Activated CD8-positive, alpha-beta memory T cell treated with anti-CD3 and anti-CD28 coated beads for 24 hours (primary cell): Measurements from ENCODE around the gene FHAD1.
A peak's percentile ranks its signal among the peaks of the same experiment; 100 is the strongest.

ENCODE experiments used
- DNase-seq: peaks from one replicate; pipeline ENCODE4 v3.0.0-alpha.2; 2020

FHAD1 gene

DNA sequence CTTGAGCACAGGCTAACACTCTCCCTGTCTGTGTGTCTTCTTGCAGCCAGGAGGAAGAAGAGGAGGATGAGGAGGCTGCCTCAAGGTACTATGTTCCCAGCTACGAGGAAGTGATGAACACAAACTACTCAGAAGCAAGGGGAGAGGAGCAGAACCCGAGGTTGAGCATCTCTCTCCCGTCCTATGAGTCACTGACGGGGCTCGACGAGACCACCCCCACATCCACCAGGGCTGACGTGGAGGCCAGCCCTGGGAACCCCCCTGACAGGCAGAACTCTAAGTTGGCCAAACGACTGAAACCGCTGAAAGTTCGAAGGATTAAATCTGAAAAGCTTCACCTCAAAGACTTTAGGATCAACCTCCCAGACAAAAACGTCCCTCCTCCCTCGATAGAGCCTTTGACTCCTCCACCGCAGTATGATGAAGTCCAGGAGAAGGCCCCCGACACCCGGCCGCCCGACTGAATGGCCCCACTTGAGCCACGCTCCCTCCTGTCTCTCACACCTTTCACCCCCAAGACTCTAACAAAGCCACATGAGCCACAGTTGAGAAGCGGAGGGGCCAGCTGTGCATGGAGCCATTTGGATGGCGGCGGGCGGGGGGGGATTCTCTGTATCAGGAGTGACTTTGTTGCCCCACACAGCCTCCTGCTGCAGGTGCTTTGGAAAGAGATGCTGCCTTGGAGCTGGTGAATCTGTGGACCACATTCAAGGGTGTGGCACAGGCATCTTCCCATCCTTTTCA lies 27.6 kb upstream of the FHAD1 start:
- DNase-seq, result no peak

DNA sequence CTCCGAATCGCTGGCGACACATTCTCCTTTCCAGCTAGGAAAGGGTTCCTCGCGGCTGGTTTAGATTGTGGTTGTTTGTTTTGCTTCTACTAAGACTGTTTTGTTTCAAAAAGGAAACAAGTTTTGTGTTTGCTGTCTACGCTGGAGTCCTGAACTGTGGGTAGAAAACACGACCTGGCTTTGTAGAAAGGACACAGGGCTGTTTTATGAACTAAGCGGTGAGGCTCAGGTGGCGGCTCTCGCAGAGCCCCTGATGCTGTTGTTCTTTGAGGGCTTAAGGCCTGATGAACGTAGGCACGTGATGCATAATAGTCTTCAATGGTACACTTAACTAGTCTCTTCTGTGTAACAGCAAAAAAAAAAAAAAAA lies 27.0 kb upstream of the FHAD1 start:
- DNase-seq, result no peak

DNA sequence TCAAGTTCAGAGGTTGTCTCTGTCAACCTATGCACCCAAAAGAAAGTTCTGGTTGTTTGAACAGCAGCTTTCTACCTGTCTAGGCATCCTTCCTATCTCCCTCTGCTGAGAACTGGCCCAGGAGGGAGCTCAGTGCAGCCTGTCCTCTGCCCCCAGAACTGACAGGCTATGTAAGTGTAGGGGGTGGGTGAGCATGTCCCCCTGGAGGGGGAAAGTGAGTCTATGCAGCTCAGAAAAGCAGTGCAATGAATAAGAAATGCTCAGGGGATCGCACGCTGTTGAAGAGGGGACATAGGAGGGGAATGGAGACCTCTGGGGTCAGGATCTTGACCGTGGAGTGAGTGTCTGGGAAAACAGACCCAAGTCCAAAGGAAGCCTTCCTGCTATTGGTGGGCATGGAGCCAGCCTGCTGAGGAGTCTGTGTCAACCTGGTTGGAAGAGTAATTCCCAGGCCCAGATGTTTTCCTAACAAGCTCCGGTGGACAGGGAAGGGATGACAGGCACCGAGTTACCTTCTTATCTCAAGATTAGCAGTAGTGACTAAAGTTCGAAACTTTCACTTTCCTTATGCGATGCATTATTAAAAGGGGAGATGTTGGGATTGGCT lies 26.1 kb upstream of the FHAD1 start:
- no peak for DNase-seq

DNA sequence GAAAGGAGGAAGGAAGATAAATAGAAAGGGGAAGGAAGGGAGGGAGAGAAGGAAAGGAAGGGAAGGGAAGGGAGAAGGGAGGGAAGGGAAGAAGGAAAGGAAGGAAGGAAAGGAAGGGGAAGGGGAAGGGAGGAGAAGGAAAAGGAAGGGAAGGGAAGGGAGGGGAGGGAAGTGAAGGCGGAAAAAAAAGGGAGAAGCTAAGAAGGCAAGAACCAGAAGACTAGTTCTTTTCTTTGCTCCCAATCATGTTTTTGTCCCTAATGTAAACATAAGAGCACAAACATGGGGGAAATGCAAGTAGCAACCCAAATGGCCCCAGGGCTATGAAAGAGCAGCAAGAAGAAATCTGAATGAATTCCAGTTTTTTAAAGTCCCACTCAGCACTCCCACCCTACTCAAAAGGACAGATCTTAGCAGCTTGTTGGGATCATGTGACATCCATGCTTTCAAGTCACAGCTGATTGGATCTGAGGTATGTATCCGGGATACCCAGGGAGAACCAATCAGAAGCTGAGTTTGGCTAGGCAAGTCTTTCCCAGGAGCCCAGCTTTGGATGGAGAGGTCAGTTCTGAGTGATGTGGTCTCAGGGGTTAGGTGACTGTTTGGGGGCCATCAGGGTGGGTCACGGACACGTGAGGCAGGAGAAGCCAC lies 24.2 kb upstream of the FHAD1 start:
- DNase-seq, result no peak

DNA sequence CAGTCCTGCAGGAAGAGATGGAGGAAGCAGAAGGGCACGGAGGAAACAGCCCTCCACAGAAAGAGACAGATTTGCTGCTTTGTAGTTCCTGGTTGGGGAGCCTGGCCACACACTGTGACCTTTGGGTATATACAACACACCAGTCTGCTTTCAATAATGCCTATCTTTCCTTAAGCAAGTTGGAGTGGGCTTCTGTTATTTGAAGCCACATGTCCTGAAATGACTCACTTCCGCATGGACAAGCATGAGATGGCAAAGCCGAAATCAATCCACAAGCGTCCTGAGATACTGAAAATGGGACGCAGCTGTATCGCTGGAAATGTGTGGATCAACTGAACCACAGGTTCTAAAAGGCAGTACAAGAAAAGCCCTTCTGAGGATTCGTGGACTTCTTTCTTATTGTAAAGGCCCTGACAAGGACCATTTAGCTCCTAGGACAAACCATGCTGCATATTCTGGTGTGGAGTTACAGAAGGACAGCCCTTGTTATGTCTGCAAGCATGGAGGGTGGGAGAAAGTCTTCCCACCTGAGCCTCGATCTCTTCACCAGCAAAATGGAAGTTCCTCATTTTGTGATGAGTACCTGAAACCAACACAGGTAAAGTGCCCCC lies 22.7 kb upstream of the FHAD1 start:
- DNase-seq, result no peak

DNA sequence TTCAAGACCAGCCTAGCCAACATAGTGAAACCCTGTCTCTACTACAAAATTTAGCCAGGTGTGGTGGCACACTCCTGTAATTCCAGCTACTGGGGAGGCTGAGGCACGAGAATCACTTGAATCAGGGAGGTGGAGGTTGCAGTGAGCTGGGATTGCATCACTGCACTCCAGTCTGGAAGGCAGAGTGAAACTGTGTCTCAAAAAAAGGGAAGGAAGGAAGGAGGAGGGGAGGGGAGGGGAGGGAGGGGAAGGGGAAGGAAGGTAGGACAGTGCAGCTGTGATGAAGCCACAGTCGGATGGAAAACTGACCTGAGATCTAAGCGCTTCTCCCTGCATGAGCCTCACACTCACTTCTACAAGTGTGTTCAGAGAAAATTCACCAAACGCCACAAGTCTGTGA lies 22.0 kb upstream of the FHAD1 start:
- no peak for DNase-seq

DNA sequence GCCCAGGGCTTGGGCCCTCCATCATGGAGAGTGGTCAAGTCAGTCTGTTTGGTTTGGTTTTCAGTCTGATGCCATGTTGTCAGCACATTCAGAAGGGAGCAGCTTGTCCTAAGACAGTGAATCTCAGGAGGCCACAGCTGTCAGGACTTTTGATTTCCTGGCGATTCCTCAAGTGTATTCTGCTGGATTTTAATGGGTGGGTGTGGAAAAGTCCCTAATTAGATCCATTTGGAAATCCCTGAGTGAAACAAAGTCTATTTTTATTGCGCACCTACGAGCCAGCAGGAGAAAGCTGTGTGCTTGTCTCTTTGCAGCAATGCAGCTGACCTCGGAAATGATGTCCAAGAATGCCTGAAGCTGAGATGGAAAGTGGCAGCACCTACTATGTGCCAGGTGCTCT lies 21.6 kb upstream of the FHAD1 start:
- DNase-seq, result no peak

DNA sequence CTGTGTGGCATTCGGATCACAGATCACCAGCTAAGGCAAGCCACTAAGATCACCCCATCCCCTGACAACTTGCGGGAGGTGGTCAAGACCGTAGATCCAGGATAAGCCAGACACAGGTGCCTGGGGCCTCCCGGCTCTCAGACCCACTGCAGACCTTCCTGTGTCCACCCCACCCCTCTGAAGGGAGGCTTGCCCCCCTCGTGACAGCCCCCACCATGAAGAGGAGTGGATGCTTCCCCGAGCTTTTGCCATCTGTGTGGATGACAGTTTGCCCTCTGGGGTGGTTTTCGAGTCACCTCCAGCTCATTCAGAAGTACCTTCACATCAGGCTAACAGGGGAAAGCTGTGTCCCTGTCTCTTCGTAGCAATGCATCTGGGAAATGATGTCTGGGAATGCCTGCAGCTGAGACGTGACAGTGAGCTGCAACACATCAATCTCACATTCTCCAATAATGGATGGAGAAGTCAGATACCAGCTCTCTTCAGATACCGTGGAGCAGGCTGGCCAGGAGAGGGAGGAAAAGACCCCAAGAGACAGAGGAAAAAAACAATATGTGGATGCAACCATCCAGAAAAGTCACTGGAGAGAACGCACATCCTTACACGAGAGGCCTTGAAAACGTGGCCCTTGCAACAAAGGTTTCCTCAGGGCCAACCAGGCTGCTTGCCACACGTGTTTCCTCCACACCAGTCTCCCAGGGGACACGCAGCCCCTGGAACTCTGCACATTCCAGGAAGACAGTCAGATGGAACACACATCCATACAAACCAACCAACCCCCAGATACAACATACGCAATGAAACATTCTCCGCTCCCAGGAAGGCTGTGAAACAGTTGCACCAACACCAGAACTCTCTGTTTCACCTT lies 20.4 kb upstream of the FHAD1 start:
- no peak for DNase-seq

DNA sequence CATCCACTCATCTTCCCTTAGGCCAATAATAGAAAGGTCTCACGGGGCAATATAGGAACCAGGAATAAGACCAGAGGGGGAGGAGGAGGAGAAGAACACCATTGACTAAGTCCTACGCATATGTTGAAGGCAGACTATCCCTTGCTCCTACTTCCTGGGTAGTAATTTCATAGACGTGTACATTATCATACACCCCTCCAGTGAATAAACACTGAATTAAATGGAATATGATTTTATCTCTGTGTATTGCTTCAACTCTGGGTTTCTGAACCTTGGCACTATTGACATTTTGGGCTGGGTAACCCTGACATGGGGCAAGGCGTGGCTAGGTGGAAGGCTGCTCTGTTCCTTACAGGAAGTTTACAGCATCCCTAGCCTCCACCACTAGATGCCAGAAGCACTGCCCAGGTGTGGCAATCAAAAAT lies 17.3 kb upstream of the FHAD1 start:
- DNase-seq, result no peak

DNA sequence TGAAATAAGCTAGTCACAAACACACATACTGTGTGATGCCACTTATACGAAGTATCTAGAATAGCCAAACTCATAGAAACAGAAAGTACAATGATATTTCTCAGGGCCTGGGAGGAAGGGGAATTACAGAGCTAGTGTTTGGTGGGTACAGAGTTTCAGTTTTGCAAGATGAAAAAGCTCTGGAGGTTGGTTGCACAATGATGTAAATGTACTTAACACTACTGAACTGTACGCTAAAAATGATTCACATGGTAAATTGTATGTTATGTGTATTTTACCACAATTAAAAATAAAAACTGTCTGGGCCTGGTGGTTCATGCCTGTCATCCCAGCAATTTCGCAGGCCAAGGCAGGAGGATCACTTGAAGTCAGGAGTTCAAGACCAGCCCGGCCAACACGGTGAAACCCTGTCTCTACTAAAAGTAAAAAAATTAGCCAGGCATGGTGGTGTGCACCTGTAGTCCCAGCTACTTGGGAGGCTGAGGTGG lies 15.3 kb upstream of the FHAD1 start:
- peak; percentile 57 for DNase-seq

DNA sequence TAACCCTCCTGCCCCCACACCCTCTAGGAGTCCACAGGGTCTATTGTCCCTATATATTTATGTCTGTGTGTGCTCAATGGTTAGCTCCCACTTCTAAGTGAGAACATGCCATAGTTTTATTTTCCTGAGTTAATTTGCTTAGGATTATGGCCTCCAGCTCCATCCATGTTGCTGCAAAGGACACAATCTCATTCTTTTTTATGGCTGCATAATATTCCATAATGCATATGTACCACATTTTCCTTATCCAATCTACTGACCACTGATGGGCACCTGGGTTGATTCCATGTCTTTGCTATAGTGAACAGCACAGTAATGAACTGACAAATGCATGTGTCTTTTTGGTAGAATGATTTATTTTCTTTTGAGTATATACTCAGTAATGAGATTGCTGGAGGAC lies 13.3 kb upstream of the FHAD1 start:
- no peak for DNase-seq

DNA sequence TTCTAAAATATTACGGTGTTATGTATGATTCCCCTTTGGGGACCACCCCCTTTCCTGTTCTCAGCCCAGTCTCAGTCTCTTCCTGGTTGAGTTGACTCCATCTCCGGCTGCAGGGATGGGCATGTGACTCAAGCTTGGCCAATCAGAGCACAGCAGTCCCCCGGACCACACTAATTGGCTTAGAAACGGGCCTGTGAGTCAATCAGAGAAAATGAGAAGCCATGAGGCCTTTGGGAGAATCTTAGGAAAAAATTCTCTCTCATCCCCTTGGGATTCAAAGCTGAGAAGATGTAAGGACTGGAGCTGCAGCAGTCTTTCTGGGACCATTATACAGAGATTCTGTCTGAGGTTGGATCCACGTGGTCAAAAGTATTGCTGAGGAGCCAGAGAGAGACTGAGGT lies 10.7 kb upstream of the FHAD1 start:
- no peak for DNase-seq

DNA sequence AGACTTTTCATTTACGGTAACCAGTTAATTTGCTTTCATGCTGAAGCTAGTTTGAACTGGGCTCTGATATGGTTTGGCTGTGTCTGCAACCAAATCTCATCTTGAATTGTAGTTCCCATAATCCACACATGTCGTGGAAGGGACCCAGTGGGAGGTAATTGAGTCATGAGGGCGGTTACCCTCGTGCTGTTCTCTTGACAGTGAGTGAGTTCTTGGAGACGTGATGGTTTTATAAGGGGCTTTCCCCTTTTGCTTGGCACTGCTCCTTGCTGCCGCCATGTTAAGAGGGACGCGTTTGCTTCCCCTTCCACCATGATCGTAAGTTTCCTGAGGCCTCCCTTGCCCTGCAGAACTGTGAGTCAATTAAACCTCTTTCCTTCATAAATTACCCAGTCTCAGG lies 10.3 kb upstream of the FHAD1 start:
- no peak for DNase-seq

DNA sequence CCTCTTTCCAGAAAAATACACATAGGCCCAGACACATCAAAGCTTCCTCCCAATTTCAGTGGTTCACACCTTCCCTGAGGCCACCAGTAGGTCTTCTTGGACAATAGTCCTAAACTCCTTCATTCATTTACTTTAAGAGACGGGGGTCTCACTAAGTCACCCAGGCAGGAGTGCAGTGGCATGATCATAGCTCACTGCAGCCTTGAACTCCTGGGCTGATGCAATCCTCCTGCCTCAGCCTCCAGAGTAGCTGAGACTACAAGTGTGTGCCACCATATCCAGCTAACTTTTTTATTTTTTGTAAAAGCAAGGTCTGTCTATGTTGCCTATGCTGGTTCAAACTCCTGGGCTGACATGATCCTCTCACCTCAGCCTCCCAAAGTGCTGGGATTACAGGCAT lies 8.2 kb upstream of the FHAD1 start:
- no peak for DNase-seq

DNA sequence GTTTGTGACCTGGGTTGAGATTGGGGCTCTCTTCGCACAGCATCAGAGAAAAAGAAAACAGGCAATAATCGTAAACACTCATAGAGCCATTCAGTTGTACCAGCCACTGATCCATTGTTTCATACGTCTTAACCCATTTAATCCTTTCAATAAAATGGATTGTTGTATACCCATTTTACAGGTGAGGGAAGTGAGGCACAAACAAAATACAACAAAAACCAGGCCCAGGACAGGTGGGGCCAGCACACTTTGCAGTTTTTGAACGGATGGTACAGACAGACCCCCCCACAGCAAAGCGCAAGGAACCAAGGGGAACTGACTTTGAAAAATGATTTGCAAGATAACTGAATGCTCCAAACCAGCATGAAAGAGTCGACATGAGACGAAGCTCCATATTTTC lies 4.3 kb upstream of the FHAD1 start:
- DNase-seq, result peak; percentile 24

DNA sequence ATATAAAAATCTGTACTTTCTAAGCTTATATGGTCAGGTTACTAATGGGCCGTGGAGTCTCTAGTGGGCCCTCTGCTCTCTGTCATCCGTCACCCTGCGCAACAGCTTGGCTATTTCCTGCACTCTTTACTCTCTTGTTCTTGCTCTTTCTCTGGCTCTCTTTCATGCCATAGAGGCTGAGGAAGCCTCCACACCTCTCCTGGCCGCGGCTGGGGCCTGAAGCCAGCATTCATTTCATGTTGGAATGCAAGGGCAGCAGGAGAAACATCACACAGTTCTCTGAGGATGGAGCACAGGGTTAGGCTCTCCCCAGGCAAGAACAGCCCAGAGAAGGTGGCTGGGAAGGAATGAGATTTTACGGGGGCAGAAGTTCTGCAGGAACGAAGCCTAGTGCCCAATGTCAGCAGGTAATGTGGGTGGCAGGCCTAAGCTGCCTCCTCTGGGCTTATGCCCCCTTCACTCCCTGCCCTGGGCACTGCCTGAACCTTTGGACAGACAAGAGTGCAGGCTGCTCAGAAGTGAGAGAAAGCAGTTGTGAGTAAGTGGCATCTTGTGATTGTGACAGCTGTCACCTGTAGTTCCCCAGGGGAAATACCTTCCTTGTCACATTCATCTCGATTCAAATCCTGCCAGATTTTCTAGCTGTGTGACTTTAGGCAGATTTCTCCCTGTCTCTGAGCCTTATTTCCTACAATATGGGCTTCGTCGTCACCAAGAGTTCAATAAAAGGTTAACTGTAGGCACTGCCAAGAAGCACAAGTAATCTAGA lies 3.6 kb upstream of the FHAD1 start:
- peak; percentile 42 for DNase-seq

DNA sequence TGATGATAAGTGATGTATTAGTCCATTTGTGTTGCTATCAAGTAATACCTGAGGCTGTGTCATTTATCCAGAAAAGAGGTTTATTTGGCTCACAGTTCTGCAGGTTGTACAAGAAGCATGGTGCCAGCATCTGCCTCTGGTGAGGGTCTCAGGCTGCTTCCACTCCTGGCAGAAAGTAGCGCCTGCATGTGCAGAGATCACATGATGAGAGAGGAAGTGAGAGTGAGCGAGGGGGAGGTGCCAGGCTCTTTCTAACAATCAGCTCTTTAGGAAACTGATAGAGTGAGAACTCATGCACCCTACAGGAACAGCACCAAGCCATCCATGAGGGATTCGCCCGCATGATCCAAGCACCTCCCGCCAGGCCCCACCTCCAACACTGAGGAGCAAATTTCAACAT lies 2.2 kb upstream of the FHAD1 start:
- peak; percentile 38 for DNase-seq

DNA sequence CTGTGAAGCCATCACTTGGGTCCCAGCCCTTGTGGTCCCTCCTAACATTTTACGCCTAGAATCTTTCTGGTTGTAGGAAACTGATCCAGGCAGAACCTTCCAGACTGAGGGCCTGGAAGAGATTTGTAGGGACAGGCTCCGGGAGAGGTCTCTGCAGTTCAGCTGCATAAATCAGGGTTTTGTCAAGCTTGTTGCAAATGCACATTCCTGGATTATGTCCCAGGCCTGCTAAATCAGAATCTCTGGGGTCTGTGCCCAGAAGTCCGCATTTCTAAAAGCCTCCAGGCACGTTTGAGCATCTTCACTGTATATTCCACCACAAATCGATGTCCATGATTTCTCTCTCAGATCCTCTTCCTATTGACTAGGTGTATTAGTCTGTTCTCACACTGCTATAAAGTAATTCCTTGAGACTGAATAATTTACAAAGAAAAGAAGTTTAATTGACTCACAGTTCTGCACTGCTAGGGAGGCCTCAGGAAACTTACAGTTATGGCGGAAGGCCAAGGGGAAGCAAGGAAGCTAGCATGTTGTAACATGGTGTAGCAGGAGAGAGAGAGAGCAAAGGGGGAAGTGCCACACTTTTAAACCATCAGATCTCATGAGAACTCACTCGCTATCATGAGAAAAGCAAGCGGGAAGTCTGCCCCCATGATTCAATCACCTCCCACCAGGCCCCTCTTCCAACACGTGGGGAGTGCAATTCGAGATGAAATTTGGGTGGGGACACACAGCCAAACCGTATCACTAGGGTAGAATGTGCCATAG lies 1.2 kb upstream of the FHAD1 start:
- DNase-seq, result no peak

DNA sequence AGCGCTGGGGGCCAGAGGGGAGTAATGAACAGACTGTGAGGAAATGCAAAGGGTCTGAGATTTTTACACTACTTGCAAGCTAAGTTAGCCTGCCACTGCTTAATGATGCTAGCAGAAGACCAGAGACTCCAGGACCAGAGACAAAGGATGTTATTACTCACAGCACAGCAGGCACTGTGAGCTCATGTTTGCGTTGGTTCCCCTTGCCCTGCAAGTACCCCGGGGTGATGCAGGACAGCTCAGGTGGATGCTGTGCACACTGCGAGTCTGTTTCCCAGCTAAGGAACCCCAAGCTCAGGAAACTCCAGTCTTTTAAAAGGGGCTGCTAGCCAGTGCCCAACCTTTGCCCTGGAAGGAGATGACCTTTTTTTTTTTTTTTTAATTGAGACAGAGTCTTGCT lies 1.2 kb downstream of the FHAD1 start:
- DNase-seq, result no peak

DNA sequence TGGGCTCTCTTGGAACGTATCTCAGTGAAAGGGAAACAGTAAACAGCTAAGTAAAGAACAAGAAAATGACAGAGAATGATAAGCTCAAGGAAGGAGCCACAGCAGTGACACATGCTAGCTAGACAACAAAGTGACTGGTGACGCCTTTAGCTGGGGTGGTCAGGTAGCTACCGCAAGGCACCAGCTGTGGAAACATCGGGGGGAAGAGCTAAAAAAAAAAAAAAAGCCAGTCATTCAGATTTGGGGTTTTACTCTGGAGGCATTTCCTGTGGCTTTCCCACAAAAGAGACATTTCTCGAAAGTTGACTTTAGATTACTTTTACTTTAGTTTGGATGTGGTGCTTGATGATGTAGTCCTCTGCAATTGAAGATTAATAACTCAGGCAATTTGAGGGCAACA lies 2.1 kb downstream of the FHAD1 start:
- DNase-seq, result no peak
